Measurements from ENCODE around the gene MYOM3.
A peak's percentile ranks its signal among the peaks of the same experiment; 100 is the strongest.

Gene MYOM3

GRCh38 chr1:24111996-24112779 lies at the start of gene MYOM3:
TSS of gene MYOM3 (minus strand) at chr1:24112135. CDS start at chr1:24108636, 3,499 bp downstream.
- Histone ChIP-seq H3K4me1 (ENCODE audit: control insufficient read depth, insufficient read depth, low read length) (peaks cover 2% of the 10 kb centered on the region), H3K36me3 (ENCODE audit: control insufficient read depth, insufficient read depth, low read length) (no peaks in the 10 kb centered on the region), H3K4me3 (ENCODE audit: low read depth, low read length) (peak within 1 kb of the TSS; percentile 9), H3K9ac (ENCODE audit: low read depth, low read length) (no peak within 1 kb of the TSS), H3K9me3 (ENCODE audit: control insufficient read depth, insufficient read depth, low read length) (no peaks in the 10 kb centered on the region), H3K27me3 (ENCODE audit: control insufficient read depth, insufficient read depth, low read length) (no peaks in the 10 kb centered on the region)

DNA sequence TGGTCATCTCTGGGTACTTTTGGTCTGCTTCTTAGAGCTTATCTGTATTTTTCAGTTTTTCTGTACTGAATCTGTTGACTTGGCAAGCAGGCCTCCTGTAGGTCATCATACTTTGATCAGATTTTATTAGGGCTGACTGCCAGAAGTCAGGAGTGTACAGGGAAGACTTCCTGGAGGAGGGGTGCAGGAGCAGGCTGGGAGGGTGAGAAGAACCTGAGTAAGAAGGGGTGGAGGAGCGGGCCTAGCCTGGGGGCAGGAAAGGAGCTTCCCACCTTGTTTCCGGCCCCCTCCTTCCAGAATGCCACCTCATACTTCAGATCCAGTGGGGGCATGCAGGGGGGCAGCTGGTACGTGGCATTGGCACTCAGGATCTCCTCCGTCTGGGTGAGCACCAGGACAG lies 49.3 kb upstream of the MYOM3 start:
- H3K4me1 ChIP-seq (ENCODE audit: control insufficient read depth, insufficient read depth, low read length) = no peaks in the 10 kb centered on the region
- H3K36me3 ChIP-seq (ENCODE audit: control insufficient read depth, insufficient read depth, low read length) = peaks cover 19% of the 10 kb centered on the region
- H3K4me3 ChIP-seq (ENCODE audit: low read depth, low read length) = no peak overlapping the region
- H3K27me3 ChIP-seq (ENCODE audit: control insufficient read depth, insufficient read depth, low read length) = no peaks in the 10 kb centered on the region
- no peak overlapping the region for H3K9ac ChIP-seq (ENCODE audit: low read depth, low read length)
- H3K9me3 ChIP-seq (ENCODE audit: control insufficient read depth, insufficient read depth, low read length) = no peaks in the 10 kb centered on the region

GRCh38 chr1:24159366-24159765 lies 47.4 kb upstream of the MYOM3 start:
- no peak overlapping the region for H3K9ac ChIP-seq (ENCODE audit: low read depth, low read length)
- H3K9me3 ChIP-seq (ENCODE audit: control insufficient read depth, insufficient read depth, low read length) = no peaks in the 10 kb centered on the region
- no peaks in the 10 kb centered on the region for H3K4me1 ChIP-seq (ENCODE audit: control insufficient read depth, insufficient read depth, low read length)
- peaks cover 12% of the 10 kb centered on the region for H3K36me3 ChIP-seq (ENCODE audit: control insufficient read depth, insufficient read depth, low read length)
- no peaks in the 10 kb centered on the region for H3K27me3 ChIP-seq (ENCODE audit: control insufficient read depth, insufficient read depth, low read length)
- no peak overlapping the region for H3K4me3 ChIP-seq (ENCODE audit: low read depth, low read length)

DNA sequence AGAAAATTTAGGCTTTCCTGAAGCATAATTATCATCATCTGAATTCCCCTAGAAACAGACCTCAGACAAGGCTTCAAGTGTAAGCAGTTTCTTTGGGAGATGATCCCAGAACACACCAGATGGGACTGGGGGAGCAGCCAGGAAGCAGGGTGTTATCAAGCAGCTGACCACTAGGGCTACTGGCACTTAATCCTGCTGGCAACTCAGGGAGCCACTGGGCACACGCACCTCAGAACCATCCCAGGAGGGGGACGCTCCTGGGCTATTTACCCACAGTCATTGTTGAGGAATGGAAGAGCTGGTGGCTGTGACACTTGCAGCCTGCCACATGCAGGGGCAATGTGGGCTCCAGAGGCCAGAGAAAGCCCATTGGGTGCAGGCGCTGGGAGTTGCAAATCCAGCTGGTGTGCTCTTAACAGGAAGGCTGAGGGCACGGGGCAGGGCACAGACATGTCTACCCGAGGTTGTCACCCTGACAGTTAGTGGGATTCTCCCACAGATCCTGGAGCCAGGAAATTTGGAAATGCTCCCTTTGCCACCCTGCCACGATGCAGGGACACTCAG lies 46.1 kb upstream of the MYOM3 start:
- Histone ChIP-seq H3K9ac (ENCODE audit: low read depth, low read length) (no peak overlapping the region), H3K4me1 (ENCODE audit: control insufficient read depth, insufficient read depth, low read length) (no peaks in the 10 kb centered on the region), H3K36me3 (ENCODE audit: control insufficient read depth, insufficient read depth, low read length) (peaks cover 12% of the 10 kb centered on the region), H3K9me3 (ENCODE audit: control insufficient read depth, insufficient read depth, low read length) (no peaks in the 10 kb centered on the region), H3K27me3 (ENCODE audit: control insufficient read depth, insufficient read depth, low read length) (no peaks in the 10 kb centered on the region), H3K4me3 (ENCODE audit: low read depth, low read length) (no peak overlapping the region)

DNA sequence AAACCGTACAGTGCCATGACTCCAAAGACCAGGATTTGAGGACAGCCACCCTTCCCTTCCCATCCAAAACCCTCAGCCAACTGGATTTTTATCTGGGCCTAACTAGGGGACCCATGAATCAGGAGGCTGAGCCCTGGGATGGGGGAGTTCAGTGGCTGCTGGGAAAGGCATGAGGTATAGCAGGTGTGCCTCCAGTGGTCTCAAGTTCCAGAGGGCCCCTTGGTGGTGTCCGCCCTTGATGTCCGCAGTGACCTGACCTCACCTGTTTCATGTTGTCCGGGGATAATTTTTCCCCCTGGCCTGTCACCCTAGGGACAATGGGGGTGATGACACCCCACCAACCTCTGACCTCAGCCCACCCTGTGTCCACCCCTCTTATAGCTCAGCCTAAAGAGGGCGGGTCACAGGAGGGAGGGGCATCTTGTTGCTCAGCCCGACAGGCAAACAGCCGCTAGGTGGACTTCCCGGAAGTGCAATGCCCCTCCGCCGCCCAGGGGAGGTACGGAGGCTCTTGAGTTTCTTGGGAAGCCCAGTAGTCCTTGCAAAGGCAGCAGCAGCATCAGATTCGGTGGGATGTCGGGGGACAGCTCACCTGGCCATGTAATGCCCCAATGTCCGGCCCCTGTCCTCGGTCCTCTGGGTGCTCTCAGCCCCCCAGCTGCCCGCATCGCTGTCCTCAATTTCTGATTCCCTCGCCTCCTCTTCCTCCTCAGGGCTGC lies 44.8 kb upstream of the MYOM3 start:
- H3K36me3 ChIP-seq (ENCODE audit: control insufficient read depth, insufficient read depth, low read length) = peaks cover 12% of the 10 kb centered on the region

GRCh38 chr1:24155011-24155782 lies 43.3 kb upstream of the MYOM3 start:
- H3K4me3 ChIP-seq (ENCODE audit: low read depth, low read length) = no peak overlapping the region
- H3K9me3 ChIP-seq (ENCODE audit: control insufficient read depth, insufficient read depth, low read length) = no peaks in the 10 kb centered on the region
- peaks cover 5% of the 10 kb centered on the region for H3K4me1 ChIP-seq (ENCODE audit: control insufficient read depth, insufficient read depth, low read length)
- peaks cover 12% of the 10 kb centered on the region for H3K36me3 ChIP-seq (ENCODE audit: control insufficient read depth, insufficient read depth, low read length)
- H3K9ac ChIP-seq (ENCODE audit: low read depth, low read length) = no peak overlapping the region
- no peaks in the 10 kb centered on the region for H3K27me3 ChIP-seq (ENCODE audit: control insufficient read depth, insufficient read depth, low read length)

More for the DNA sequence above, 44.8 kb upstream of the MYOM3 start:
- Histone ChIP-seq H3K9me3 (ENCODE audit: control insufficient read depth, insufficient read depth, low read length) (no peaks in the 10 kb centered on the region), H3K4me3 (ENCODE audit: low read depth, low read length) (no peak overlapping the region), H3K4me1 (ENCODE audit: control insufficient read depth, insufficient read depth, low read length) (peaks cover 1% of the 10 kb centered on the region), H3K9ac (ENCODE audit: low read depth, low read length) (no peak overlapping the region), H3K27me3 (ENCODE audit: control insufficient read depth, insufficient read depth, low read length) (no peaks in the 10 kb centered on the region)

DNA sequence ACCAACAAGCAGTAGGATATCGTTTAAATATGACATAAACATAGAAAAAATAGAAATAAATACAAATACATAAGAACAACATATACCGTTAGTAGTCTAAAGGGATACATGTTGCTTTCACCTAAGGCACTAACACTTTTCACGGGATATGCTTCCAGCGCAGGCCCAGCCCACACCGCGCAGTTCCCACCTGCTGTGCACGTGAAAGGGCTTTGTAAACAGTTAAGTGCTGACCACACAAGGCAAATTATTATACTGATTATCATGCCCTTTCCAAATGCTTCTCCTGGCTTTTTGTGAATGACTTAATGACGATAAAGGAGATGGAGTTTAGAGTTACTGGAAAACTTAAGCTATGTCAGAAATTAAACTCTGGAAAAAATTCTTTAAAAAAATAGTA lies 42.3 kb upstream of the MYOM3 start:
- no peaks in the 10 kb centered on the region for H3K27me3 ChIP-seq (ENCODE audit: control insufficient read depth, insufficient read depth, low read length)
- H3K36me3 ChIP-seq (ENCODE audit: control insufficient read depth, insufficient read depth, low read length) = peaks cover 12% of the 10 kb centered on the region
- H3K4me1 ChIP-seq (ENCODE audit: control insufficient read depth, insufficient read depth, low read length) = peaks cover 8% of the 10 kb centered on the region
- no peaks in the 10 kb centered on the region for H3K9me3 ChIP-seq (ENCODE audit: control insufficient read depth, insufficient read depth, low read length)
- no peak overlapping the region for H3K4me3 ChIP-seq (ENCODE audit: low read depth, low read length)
- H3K9ac ChIP-seq (ENCODE audit: low read depth, low read length) = no peak overlapping the region

GRCh38 chr1:24152631-24153494 lies 40.9 kb upstream of the MYOM3 start:
- H3K4me1 ChIP-seq (ENCODE audit: control insufficient read depth, insufficient read depth, low read length) = peaks cover 8% of the 10 kb centered on the region
- H3K36me3 ChIP-seq (ENCODE audit: control insufficient read depth, insufficient read depth, low read length) = peaks cover 11% of the 10 kb centered on the region
- no peaks in the 10 kb centered on the region for H3K27me3 ChIP-seq (ENCODE audit: control insufficient read depth, insufficient read depth, low read length)
- H3K9ac ChIP-seq (ENCODE audit: low read depth, low read length) = no peak overlapping the region
- H3K9me3 ChIP-seq (ENCODE audit: control insufficient read depth, insufficient read depth, low read length) = no peaks in the 10 kb centered on the region
- H3K4me3 ChIP-seq (ENCODE audit: low read depth, low read length) = no peak overlapping the region

GRCh38 chr1:24151175-24151533 lies 39.2 kb upstream of the MYOM3 start:
- peak overlapping the region; percentile 36 for H3K4me3 ChIP-seq (ENCODE audit: low read depth, low read length)
- no peaks in the 10 kb centered on the region for H3K9me3 ChIP-seq (ENCODE audit: control insufficient read depth, insufficient read depth, low read length)
- H3K27me3 ChIP-seq (ENCODE audit: control insufficient read depth, insufficient read depth, low read length) = no peaks in the 10 kb centered on the region
- H3K36me3 ChIP-seq (ENCODE audit: control insufficient read depth, insufficient read depth, low read length) = peaks cover under 1% of the 10 kb centered on the region
- peaks cover 8% of the 10 kb centered on the region for H3K4me1 ChIP-seq (ENCODE audit: control insufficient read depth, insufficient read depth, low read length)
- peak overlapping the region; percentile 82 for H3K9ac ChIP-seq (ENCODE audit: low read depth, low read length)

DNA sequence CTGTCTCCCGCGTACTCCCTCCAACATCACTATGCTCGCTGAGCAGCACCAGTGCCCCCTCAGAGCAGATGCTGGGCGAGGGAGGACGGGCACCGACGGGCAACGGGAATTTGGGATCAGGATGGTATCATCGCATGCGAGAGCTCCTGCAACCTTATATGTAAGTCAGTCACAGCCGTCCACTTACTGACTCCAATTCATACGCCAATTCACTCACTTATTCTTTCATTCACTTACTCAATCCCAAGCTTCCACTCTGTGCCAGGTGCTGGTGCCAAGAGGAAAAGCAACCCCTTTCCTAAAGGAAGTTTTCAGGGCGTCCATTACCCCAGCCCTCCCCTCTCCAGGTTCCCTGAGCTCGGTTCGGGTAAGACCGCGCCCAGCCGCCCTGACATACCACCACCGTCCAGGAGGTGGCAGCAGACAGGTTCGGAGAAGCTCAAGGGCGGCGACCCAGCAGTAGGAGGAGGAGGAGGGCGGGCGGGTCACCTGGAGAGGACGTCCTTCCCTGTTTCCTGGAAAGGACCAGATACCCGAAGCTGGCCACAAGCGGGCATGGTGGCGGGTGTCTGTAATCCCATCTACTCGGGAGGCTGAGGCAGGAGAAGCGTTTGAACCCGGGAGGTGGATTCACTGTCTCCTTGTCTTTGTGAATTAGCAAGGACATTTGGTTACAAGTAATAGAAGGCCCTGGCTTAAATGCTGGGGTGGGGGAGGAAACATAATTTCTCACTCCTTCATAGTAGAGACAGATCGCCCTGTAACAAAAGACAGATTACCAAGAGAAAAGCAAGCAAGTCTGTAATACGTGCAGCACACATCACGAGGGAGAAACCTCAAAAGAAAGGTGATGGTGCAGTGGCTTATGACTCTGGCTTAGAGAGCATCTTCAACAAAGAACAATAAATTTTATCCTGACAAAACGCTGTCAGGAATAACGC lies 38.6 kb upstream of the MYOM3 start:
- Histone ChIP-seq H3K4me1 (ENCODE audit: control insufficient read depth, insufficient read depth, low read length) (peaks cover 8% of the 10 kb centered on the region), H3K27me3 (ENCODE audit: control insufficient read depth, insufficient read depth, low read length) (no peaks in the 10 kb centered on the region), H3K4me3 (ENCODE audit: low read depth, low read length) (peak overlapping the region; percentile 41), H3K36me3 (ENCODE audit: control insufficient read depth, insufficient read depth, low read length) (no peaks in the 10 kb centered on the region), H3K9ac (ENCODE audit: low read depth, low read length) (peak overlapping the region; percentile 82), H3K9me3 (ENCODE audit: control insufficient read depth, insufficient read depth, low read length) (no peaks in the 10 kb centered on the region)

Data from iPS-15b (cell line).